ENCODE results near the gene ARPC1B.

ARPC1B gene

DNA sequence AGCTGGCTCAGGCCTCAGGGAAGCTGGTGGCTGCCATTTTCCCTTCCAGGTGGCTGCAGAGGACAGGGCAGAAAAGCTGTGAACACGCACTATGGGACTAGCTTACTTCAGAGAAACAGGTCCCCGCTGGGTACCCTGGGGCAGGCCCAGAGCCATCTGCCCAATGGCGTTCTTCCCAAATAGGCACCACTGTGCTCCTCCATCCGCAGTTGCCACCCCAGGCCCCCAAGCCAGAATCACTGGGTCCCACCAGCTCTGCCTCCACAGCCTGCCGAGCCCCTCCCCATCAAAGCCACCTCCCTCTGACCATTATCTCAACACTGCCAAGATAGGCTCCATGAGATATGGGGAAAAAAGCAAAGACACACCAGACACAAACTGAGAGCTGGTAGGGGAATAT, 45.7 kb downstream of the ARPC1B start:
- peaks cover 71% of the 10 kb centered on the region; the same call in 1 of the 2 replicates for H3K36me3 ChIP-seq (ENCODE audit: insufficient read depth, low read length)
- no peaks in the 10 kb centered on the region for H3K4me1 ChIP-seq (ENCODE audit: insufficient read depth, low read length, poor library complexity, severe bottlenecking)
- no peaks in the 10 kb centered on the region for H3K79me2 ChIP-seq (ENCODE audit: insufficient read depth, low read length)
- TF ChIP-seq EZH2phosphoT487 (IDR thresholded peaks at IDR 0.05; ENCODE audit: borderline replicate concordance), result no peak
- TF ChIP-seq, protein P1, sequence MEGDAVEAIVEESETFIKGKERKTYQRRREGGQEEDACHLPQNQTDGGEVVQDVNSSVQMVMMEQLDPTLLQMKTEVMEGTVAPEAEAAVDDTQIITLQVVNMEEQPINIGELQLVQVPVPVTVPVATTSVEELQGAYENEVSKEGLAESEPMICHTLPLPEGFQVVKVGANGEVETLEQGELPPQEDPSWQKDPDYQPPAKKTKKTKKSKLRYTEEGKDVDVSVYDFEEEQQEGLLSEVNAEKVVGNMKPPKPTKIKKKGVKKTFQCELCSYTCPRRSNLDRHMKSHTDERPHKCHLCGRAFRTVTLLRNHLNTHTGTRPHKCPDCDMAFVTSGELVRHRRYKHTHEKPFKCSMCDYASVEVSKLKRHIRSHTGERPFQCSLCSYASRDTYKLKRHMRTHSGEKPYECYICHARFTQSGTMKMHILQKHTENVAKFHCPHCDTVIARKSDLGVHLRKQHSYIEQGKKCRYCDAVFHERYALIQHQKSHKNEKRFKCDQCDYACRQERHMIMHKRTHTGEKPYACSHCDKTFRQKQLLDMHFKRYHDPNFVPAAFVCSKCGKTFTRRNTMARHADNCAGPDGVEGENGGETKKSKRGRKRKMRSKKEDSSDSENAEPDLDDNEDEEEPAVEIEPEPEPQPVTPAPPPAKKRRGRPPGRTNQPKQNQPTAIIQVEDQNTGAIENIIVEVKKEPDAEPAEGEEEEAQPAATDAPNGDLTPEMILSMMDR (conservative IDR thresholded peaks at IDR 0.05; ENCODE audit: low read length), result no peak
- no peak overlapping the region for H3K9ac ChIP-seq (ENCODE audit: low read depth, low read length, poor library complexity, severe bottlenecking)
- H3K9me3 ChIP-seq (ENCODE audit: insufficient read depth, low read depth, low read length), result no peaks in the 10 kb centered on the region
- no peaks in the 10 kb centered on the region for H3K27me3 ChIP-seq (ENCODE audit: insufficient read depth, low read length, poor library complexity, severe bottlenecking)
- H2AFZ ChIP-seq (ENCODE audit: low read length), result no peak overlapping the region
- no peak overlapping the region for H3K4me3 ChIP-seq (ENCODE audit: low read length, poor library complexity, severe bottlenecking)
- no peaks in the 10 kb centered on the region for H4K20me1 ChIP-seq (ENCODE audit: insufficient read depth, low read length, poor library complexity, severe bottlenecking)
- H3K9me2 ChIP-seq (replicated peaks; ENCODE audit: low read depth, low read length), result no peaks in the 10 kb centered on the region
- no peaks in the 10 kb centered on the region for H3F3A ChIP-seq (ENCODE audit: low read depth)
- no peak overlapping the region for H3K4me2 ChIP-seq (ENCODE audit: low read depth, low read length, poor library complexity, severe bottlenecking)

DNA sequence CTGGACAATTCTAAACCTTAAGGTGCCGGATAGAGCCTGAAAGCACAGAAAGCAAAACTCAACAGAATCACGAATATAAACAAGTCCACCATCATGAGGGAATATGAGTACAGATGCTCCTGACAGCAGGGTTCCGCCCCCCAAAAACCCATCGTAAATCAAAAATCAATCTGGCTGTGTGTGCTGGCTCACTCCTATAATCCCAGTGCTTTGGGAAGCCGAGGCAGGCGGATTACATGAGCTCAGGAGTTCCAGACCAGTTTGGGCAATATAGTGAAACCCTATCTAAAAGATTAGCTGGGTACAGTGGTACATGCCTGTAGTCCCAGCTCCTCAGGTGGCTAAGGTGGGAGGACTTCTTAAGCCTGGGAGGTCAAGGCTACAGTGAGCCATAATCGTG, 46.5 kb downstream of the ARPC1B start:
- H3K4me1 ChIP-seq (ENCODE audit: insufficient read depth, low read length, poor library complexity, severe bottlenecking), result no peaks in the 10 kb centered on the region
- no peak overlapping the region for H3K9ac ChIP-seq (ENCODE audit: low read depth, low read length, poor library complexity, severe bottlenecking)
- no peaks in the 10 kb centered on the region for H4K20me1 ChIP-seq (ENCODE audit: insufficient read depth, low read length, poor library complexity, severe bottlenecking)
- H3K9me3 ChIP-seq (ENCODE audit: insufficient read depth, low read depth, low read length), result no peaks in the 10 kb centered on the region
- no peaks in the 10 kb centered on the region for H3K27me3 ChIP-seq (ENCODE audit: insufficient read depth, low read length, poor library complexity, severe bottlenecking)
- no peak overlapping the region for H2AFZ ChIP-seq (ENCODE audit: low read length)
- H3F3A ChIP-seq (ENCODE audit: low read depth), result no peaks in the 10 kb centered on the region
- TF ChIP-seq, protein P1 (conservative IDR thresholded peaks at IDR 0.05; ENCODE audit: low read length), result no peak
- TF ChIP-seq EZH2phosphoT487 (IDR thresholded peaks at IDR 0.05; ENCODE audit: borderline replicate concordance), result no peak
- peaks cover 68% of the 10 kb centered on the region; the same call in 1 of the 2 replicates for H3K36me3 ChIP-seq (ENCODE audit: insufficient read depth, low read length)
- H3K79me2 ChIP-seq (ENCODE audit: insufficient read depth, low read length), result no peaks in the 10 kb centered on the region
- no peak overlapping the region for H3K4me3 ChIP-seq (ENCODE audit: low read length, poor library complexity, severe bottlenecking)
- no peaks in the 10 kb centered on the region for H3K9me2 ChIP-seq (replicated peaks; ENCODE audit: low read depth, low read length)
- no peak overlapping the region for H3K4me2 ChIP-seq (ENCODE audit: low read depth, low read length, poor library complexity, severe bottlenecking)

DNA sequence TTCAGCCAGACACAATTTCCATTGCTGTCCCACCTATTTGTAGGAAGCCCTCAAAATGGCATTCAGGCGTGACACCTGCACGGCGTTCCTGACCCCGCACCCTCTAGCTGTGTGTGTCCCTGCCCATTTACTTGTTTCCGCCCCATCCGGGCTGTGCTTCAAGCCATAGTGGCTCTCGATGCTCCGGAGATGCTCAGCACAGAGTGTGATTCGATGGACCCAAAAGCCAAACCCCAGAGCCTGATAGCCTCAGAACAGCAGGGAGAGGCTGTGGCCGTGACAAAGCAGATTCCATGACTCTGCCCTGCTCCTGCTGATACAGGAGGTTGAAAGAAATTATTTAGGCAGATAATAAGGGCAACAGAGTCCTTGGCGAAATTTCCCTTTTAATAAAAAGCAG, 47.7 kb downstream of the ARPC1B start:
- Histone ChIP-seq H3K4me3 (ENCODE audit: low read length, poor library complexity, severe bottlenecking) (no peak overlapping the region), H4K20me1 (ENCODE audit: insufficient read depth, low read length, poor library complexity, severe bottlenecking) (no peaks in the 10 kb centered on the region), H3K36me3 (ENCODE audit: insufficient read depth, low read length) (peaks cover 61% of the 10 kb centered on the region; the same call in 1 of the 2 replicates), H3K9ac (ENCODE audit: low read depth, low read length, poor library complexity, severe bottlenecking) (no peak overlapping the region), H2AFZ (ENCODE audit: low read length) (no peak overlapping the region), H3K79me2 (ENCODE audit: insufficient read depth, low read length) (no peaks in the 10 kb centered on the region), H3K4me1 (ENCODE audit: insufficient read depth, low read length, poor library complexity, severe bottlenecking) (no peaks in the 10 kb centered on the region), H3F3A (ENCODE audit: low read depth) (no peaks in the 10 kb centered on the region), H3K9me3 (ENCODE audit: insufficient read depth, low read depth, low read length) (no peaks in the 10 kb centered on the region), H3K27me3 (ENCODE audit: insufficient read depth, low read length, poor library complexity, severe bottlenecking) (no peaks in the 10 kb centered on the region), H3K4me2 (ENCODE audit: low read depth, low read length, poor library complexity, severe bottlenecking) (no peak overlapping the region), H3K9me2 (replicated peaks; ENCODE audit: low read depth, low read length) (no peaks in the 10 kb centered on the region)
- TF ChIP-seq EZH2phosphoT487 (IDR thresholded peaks at IDR 0.05; ENCODE audit: borderline replicate concordance), result no peak
- TF ChIP-seq, protein P1 (conservative IDR thresholded peaks at IDR 0.05; ENCODE audit: low read length), result no peak
